SU-DHL-6 (cell line): ENCODE data around the gene LGALS14.

ENCODE experiments used
- EZH2phosphoT487 ChIP-seq: fragments of 200-600 bp; sonication (generic), shearing (Covaris generic); conservative IDR thresholded peaks from 2 replicates; pipeline ENCODE4 v1.6.1; 2018; ENCODE audit warnings: mild to moderate bottlenecking, antibody characterized with exemption, low read length, moderate library complexity, mixed read lengths
- TF ChIP-seq, protein P1 (sequence below): fragments of 200-600 bp; sonication (generic); IDR thresholded peaks from one replicate; pipeline ENCODE4 v1.5.1; 2017; ENCODE audit warnings: antibody characterized with exemption, mild to moderate bottlenecking, low read length, moderate library complexity; ENCODE audit not compliant: insufficient read depth, poor library complexity, severe bottlenecking

GRCh38 chr19:39745643-39746042, 41.4 kb downstream of the LGALS14 start:
- TF ChIP-seq, protein P1, sequence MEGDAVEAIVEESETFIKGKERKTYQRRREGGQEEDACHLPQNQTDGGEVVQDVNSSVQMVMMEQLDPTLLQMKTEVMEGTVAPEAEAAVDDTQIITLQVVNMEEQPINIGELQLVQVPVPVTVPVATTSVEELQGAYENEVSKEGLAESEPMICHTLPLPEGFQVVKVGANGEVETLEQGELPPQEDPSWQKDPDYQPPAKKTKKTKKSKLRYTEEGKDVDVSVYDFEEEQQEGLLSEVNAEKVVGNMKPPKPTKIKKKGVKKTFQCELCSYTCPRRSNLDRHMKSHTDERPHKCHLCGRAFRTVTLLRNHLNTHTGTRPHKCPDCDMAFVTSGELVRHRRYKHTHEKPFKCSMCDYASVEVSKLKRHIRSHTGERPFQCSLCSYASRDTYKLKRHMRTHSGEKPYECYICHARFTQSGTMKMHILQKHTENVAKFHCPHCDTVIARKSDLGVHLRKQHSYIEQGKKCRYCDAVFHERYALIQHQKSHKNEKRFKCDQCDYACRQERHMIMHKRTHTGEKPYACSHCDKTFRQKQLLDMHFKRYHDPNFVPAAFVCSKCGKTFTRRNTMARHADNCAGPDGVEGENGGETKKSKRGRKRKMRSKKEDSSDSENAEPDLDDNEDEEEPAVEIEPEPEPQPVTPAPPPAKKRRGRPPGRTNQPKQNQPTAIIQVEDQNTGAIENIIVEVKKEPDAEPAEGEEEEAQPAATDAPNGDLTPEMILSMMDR, result no peak
- TF ChIP-seq EZH2phosphoT487, result no peak
